ENCODE results near the gene RNF40. TPM values are rescaled to one million over a fixed set of nuclear protein-coding genes. Genes with fewer than 3 reads are reported as not detected.
"Not testable (repeated sequence)": the region's sequence is repeated elsewhere in the genome, so short reads cannot be mapped to it uniquely, and the experiment has no call there.

The RNF40 gene
- total RNA-seq, 1 experiment from 2014 or later: 90.3 TPM

- H3K79me2 ChIP-seq (ENCODE audit: insufficient read depth, low read length); ATAC-seq; CTCF ChIA-PET; H3K36me3 ChIP-seq (ENCODE audit: control insufficient read depth in 1 of 2, insufficient read depth in 2 of 2, low read length in 2 of 2); H3K9me2 ChIP-seq (ENCODE audit: insufficient read depth); H3K9ac ChIP-seq (ENCODE audit: low read length); RAD21 ChIA-PET (ENCODE audit: low non-redundant PET in 1 of 2, low total read pairs in 2 of 2, uncharacterized antibody in 2 of 2, unreplicated experiment in 2 of 2); H3K4me3 ChIP-seq (replicated peaks in 1 of 2; ENCODE audit: low read depth in 1 of 2, low read length in 2 of 2); H4K20me1 ChIP-seq (ENCODE audit: insufficient read depth); H2AFZ ChIP-seq (ENCODE audit: low read depth, low read length, poor library complexity, severe bottlenecking); BruUV-seq (replicated peaks); H3K9me3 ChIP-seq (ENCODE audit: control insufficient read depth in 1 of 2, insufficient read depth in 1 of 2, low read depth in 1 of 2, low read length in 2 of 2); H3K27me3 ChIP-seq (ENCODE audit: insufficient read depth, low read length); DNase-seq (ENCODE audit: low read depth, low spot score); H3K4me2 ChIP-seq (ENCODE audit: low read length); POLR2A ChIA-PET; H3K27ac ChIP-seq (ENCODE audit: low read depth, low read length): not testable (repeated sequence)
- intact Hi-C loops (cut with micrococcal nuclease): loop anchor here (5.0 kb wide), 1 partner anchor 68 kb away; no protein-coding TSS in a partner anchor
- peaks cover 13 to 25% of the 10 kb centered on the region in 2 experiments for H3K4me1 ChIP-seq (ENCODE audit: control insufficient read depth in 1 of 2, insufficient read depth in 2 of 2, low read length in 2 of 2)
Observed at GRCh38 chr16:30809675-30810074, 47.6 kb downstream of the RNF40 start.

- Histone ChIP-seq H3K79me2 (ENCODE audit: insufficient read depth, low read length) (no peaks in the 10 kb centered on the region), H3K9me2 (ENCODE audit: insufficient read depth) (no peaks in the 10 kb centered on the region), H3K9ac (ENCODE audit: low read length) (peak overlapping the region; percentile 51), H3K4me2 (ENCODE audit: low read length) (peak overlapping the region; percentile 83), H3K27me3 (ENCODE audit: insufficient read depth, low read length) (no peaks in the 10 kb centered on the region), H2AFZ (ENCODE audit: low read depth, low read length, poor library complexity, severe bottlenecking) (peak overlapping the region; percentile 94), H4K20me1 (ENCODE audit: insufficient read depth) (no peaks in the 10 kb centered on the region), H3K4me1 (ENCODE audit: control insufficient read depth in 1 of 2, insufficient read depth in 2 of 2, low read length in 2 of 2) (peaks cover 10 to 16% of the 10 kb centered on the region in 2 experiments), H3K27ac (ENCODE audit: low read depth, low read length) (peak overlapping the region; percentile 45), H3K36me3 (ENCODE audit: control insufficient read depth in 1 of 2, insufficient read depth in 2 of 2, low read length in 2 of 2) (no peaks in the 10 kb centered on the region), H3K9me3 (ENCODE audit: control insufficient read depth in 1 of 2, insufficient read depth in 1 of 2, low read depth in 1 of 2, low read length in 2 of 2) (no peaks in the 10 kb centered on the region), H3K4me3 (replicated peaks in 1 of 2; ENCODE audit: low read depth in 1 of 2, low read length in 2 of 2) (peak overlapping the region; percentile 57 to 58)
- BruUV-seq (replicated peaks): TSS peak; percentile 80
- no peak for ATAC-seq
- ChIA-PET CTCF (interaction anchor here (1.0 to 1.9 kb wide), 10 partner anchors 8 to 82 kb away, joined by 3 to 27 read pairs (median 4); partner anchors contain the start of genes CTF1 and PHKG2), RAD21 (ENCODE audit: low non-redundant PET in 1 of 2, low total read pairs in 2 of 2, uncharacterized antibody in 2 of 2, unreplicated experiment in 2 of 2) (no interaction called here), POLR2A (interaction anchor here (1.2 to 1.4 kb wide), 2 partner anchors 8 to 322 kb away, joined by 3 to 6 read pairs; no protein-coding TSS in a partner anchor)
- no peak for TF ChIP-seq ZFX (IDR thresholded peaks at IDR 0.05)
- no peak for TF ChIP-seq SIN3A (IDR thresholded peaks at IDR 0.05; ENCODE audit: low read depth)
- no peak for TF ChIP-seq TCF7L2 (IDR thresholded peaks at IDR 0.05; ENCODE audit: borderline replicate concordance, extremely low read depth, insufficient read depth, insufficient read length)
- DNase-seq (ENCODE audit: low read depth, low spot score): no peak
- intact Hi-C loops (cut with micrococcal nuclease): loop anchor here (2.0 kb wide), 1 partner anchor 109 kb away; the partner anchor contains the start of gene FBXL19
Observed at GRCh38 chr16:30813821-30814189, 51.7 kb downstream of the RNF40 start.
